WI38 (cell line): ENCODE data around the gene ACOT6.

Experiments
- H3K4me3 ChIP-seq: 2 replicates; pipeline ENCODE4 v1.5.1; 2011; ENCODE audit warnings: low read depth, mild to moderate bottlenecking, control low read depth, low read length
- CTCF ChIP-seq: IDR thresholded peaks from 2 replicates; pipeline ENCODE4 v1.5.1; 2012; ENCODE audit warnings: low read depth, mild to moderate bottlenecking, control low read depth, low read length

Gene ACOT6

GRCh38 chr14:73666583-73666982 is 54.3 kb downstream of the ACOT6 start:
- H3K4me3 ChIP-seq, result no peak overlapping the region
- TF ChIP-seq CTCF, result no peak

- no peak for TF ChIP-seq CTCF
- H3K4me3 ChIP-seq, result no peak overlapping the region
These were observed 55.5 kb downstream of the ACOT6 start for GRCh38 chr14:73667854-73668253.
